ENCODE data around the gene CNTFR.

DNA sequence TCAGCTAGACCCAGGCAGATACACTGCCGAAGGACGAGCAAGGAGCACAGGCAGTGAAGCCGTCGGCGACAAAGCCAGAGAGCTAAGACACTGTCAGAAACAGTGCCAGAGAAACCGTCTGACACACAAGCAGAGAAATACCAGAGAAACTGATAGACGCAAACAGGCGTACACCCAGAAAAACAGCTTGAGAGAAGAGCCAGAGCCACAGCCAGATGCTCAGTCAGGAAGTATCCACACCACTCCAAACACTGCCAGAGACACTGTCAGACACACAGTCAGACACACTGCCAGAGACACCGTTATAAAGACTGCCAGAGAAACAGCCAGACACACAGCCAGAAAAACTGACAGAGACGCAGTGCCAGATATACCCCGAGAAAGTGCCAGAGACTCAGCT lies 19.1 kb downstream of the CNTFR start:
- TF ChIP-seq EZH2 (IDR thresholded peaks at IDR 0.05; ENCODE audit: insufficient read depth, poor library complexity, severe bottlenecking): no peak
- TF ChIP-seq EZH2phosphoT487 (IDR thresholded peaks at IDR 0.05; ENCODE audit: insufficient read depth, low read depth): no peak
